PFSK-1 (cell line): ENCODE results near the gene SLFN12L.

ENCODE experiments used
- FOXP2 ChIP-seq: optimal IDR thresholded peaks from 2 replicates; pipeline ENCODE3; 2011; ENCODE audit warnings: borderline replicate concordance, control low read depth, inconsistent platforms; ENCODE audit not compliant: insufficient read depth; ENCODE audit errors: extremely low read length, extremely low read depth
- POLR2AphosphoS5 ChIP-seq: IDR thresholded peaks from 2 replicates; pipeline ENCODE4 v1.6.1; 2012; ENCODE audit warnings: low read depth, mild to moderate bottlenecking, control low read depth, low read length, moderate library complexity
- SIN3A ChIP-seq: IDR thresholded peaks from 2 replicates; pipeline ENCODE4 v1.6.1; 2012; ENCODE audit warnings: mild to moderate bottlenecking, low read length, moderate library complexity, borderline replicate concordance; ENCODE audit not compliant: insufficient read depth
- TAF1 ChIP-seq: IDR thresholded peaks from 2 replicates; pipeline ENCODE4 v1.6.1; 2012; ENCODE audit warnings: low read length, control low read depth, borderline replicate concordance; ENCODE audit not compliant: insufficient read depth
- TF ChIP-seq, protein P1 (sequence below), 2 experiments: IDR thresholded peaks; 2 replicates each; pipeline versions ENCODE4 v1.6.1 to v1.8.0; 2011 to 2012; ENCODE audit warnings: low read depth in 2 of 2, low read length in 2 of 2, control low read depth in 1 of 2, inconsistent platforms in 1 of 2, mild to moderate bottlenecking in 1 of 2, moderate library complexity in 1 of 2; ENCODE audit not compliant: insufficient read depth in 1 of 2

SLFN12L gene

DNA sequence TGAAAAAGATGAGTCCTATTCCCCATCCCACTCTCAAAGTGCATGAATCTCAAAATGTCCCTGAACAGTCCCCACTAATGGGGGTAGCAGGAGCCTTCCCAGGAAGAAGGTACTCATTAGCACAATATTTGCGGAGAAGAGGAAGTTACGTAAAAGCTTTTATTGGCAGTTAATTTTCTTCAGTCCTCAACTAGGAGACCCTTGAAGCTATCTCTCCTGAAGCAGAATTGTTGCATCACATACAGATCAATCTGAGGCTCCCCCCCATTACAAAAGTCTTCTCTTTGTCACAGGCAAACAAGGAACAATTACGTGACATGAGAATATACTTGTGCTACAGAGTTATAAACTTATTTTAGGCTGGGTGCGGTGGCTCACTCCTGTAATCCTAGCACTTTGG, 14.2 kb downstream of the SLFN12L start:
- TF ChIP-seq FOXP2 = no peak

DNA sequence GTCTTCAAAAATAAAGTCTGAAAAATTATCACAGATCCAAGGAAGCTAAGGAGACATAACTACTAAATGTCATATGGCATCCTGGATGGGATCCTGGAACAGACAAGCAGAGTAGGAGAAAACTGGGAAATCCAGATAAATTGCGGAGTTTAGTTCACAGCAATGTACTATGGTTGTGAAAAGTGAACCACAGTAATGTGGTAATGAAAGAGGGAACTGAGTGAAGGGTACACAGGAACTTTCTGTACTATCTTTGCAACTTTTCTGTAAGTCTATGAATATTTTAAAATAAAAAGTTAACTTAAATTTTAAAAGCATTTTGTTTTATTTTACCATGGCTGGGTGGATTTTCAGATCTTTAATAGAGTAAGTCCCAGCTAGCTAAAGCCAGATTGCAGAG, 16.3 kb downstream of the SLFN12L start:
- TF ChIP-seq POLR2AphosphoS5 (no peak), SIN3A (no peak), TAF1 (no peak), FOXP2 (no peak)
- TF ChIP-seq, protein P1, sequence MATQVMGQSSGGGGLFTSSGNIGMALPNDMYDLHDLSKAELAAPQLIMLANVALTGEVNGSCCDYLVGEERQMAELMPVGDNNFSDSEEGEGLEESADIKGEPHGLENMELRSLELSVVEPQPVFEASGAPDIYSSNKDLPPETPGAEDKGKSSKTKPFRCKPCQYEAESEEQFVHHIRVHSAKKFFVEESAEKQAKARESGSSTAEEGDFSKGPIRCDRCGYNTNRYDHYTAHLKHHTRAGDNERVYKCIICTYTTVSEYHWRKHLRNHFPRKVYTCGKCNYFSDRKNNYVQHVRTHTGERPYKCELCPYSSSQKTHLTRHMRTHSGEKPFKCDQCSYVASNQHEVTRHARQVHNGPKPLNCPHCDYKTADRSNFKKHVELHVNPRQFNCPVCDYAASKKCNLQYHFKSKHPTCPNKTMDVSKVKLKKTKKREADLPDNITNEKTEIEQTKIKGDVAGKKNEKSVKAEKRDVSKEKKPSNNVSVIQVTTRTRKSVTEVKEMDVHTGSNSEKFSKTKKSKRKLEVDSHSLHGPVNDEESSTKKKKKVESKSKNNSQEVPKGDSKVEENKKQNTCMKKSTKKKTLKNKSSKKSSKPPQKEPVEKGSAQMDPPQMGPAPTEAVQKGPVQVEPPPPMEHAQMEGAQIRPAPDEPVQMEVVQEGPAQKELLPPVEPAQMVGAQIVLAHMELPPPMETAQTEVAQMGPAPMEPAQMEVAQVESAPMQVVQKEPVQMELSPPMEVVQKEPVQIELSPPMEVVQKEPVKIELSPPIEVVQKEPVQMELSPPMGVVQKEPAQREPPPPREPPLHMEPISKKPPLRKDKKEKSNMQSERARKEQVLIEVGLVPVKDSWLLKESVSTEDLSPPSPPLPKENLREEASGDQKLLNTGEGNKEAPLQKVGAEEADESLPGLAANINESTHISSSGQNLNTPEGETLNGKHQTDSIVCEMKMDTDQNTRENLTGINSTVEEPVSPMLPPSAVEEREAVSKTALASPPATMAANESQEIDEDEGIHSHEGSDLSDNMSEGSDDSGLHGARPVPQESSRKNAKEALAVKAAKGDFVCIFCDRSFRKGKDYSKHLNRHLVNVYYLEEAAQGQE (IDR thresholded peaks at IDR 0.05; ENCODE audit: insufficient read depth in 1 of 2, low read depth in 2 of 2, low read length in 2 of 2) = no peak

DNA sequence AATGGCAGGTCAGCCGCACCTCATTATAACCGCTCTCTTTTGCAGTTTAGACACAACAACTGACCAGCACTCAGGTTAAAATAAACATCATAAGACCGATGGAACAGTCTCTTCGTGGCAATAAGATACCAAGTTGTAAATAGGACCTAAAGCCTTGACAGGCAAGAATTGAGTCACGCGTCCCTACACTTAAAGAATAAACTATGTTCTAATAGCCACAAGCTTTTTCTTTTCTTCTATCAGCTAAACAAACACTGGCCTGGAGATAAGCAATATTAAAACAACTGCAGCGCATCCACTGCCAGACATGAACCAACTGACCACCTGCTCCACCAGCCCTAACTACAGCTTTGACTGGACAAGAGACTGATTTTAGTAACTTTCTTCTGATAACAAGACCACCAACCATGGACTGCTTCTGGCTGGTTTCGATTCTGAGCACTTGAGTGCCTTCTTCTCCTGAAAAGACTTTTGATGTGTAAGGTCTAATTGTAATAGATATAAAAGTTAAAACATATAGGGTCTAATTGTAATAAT, 17.5 kb downstream of the SLFN12L start:
- TF ChIP-seq TAF1 (no peak), POLR2AphosphoS5 (no peak), FOXP2 (no peak), SIN3A (no peak)
- TF ChIP-seq, protein P1 (IDR thresholded peaks at IDR 0.05; ENCODE audit: insufficient read depth in 1 of 2, low read depth in 2 of 2, low read length in 2 of 2) = no peak

DNA sequence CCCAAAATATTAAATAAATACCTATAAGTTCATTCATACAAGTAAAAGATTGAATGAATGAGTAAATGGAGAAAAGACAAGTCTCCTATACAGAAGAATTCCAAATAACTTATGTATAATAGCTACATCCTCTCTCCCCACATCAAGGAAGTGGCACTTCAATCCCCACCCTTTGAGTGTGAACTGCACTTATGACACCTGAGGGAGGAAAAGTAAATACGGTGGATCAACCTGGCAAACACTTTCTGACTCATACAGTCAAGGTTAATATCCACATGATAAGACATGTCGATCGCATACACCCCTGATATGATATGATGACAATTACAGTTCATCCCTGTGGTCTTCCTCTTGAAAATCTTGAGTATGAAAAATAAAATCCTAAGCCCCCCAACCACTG, 18.0 kb downstream of the SLFN12L start:
- TF ChIP-seq POLR2AphosphoS5 (no peak), FOXP2 (no peak), TAF1 (no peak), SIN3A (no peak)
- TF ChIP-seq, protein P1 (IDR thresholded peaks at IDR 0.05; ENCODE audit: insufficient read depth in 1 of 2, low read depth in 2 of 2, low read length in 2 of 2) = no peak

DNA sequence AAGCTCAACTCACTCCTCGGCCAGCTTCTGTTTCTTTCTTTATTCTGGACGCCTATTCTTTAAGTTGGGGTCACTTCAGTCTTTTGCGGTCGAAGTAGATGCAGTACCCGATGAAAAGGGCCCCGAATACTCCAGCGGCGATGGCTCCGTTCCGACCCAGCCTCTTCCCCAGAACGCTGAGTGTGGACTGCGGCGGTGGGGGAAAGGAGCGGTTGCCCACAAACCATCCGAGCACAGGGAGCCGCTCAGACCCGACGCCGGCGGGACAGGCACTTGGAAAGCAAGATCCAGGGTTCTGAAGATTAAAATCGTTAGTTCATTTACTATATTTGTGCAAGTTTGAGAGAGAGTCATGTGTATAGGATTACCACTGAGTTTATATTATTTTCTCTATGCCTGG, 22.5 kb downstream of the SLFN12L start:
- TF ChIP-seq FOXP2 (no peak), TAF1 (no peak), SIN3A (no peak)

DNA sequence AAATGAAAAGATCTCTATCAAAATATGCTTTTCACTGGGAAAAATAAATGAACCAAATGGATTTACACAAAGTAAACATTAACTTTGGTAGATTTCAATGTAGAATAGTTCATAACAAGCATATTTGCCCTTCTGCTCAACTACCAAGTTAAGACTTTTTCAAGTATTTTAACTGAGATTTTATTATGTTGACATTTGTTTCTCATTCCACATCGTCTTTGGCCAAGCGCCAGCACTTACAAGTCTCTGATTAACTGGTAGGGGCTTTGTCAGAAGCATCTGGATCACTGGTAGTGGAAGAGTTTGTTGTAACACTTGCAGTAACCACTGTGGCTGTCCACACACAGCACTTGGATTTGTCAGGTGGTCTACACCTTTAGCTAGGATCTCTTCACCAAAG, 22.9 kb downstream of the SLFN12L start:
- no peak for TF ChIP-seq SIN3A
- no peak for TF ChIP-seq TAF1
- TF ChIP-seq, protein P1 (IDR thresholded peaks at IDR 0.05; ENCODE audit: insufficient read depth in 1 of 2, low read depth in 2 of 2, low read length in 2 of 2) = no peak
- no peak for TF ChIP-seq POLR2AphosphoS5
- no peak for TF ChIP-seq FOXP2
